ACHN (cell line): ENCODE measurements around the gene HS6ST1.

Source experiments
- DNase-seq: peaks from one replicate; pipeline ENCODE4 v3.0.0-alpha.2; 2015
- in situ Hi-C: cut with HindIII; loops from 2 replicates; pipeline ENCODE4 v1.10.0; 2017; ENCODE audit warnings: low sequenced_read_pairs, low pct_ligation_motif_present, low pct_unique_long_range_greater_than_20kb

HS6ST1 gene, protein sequence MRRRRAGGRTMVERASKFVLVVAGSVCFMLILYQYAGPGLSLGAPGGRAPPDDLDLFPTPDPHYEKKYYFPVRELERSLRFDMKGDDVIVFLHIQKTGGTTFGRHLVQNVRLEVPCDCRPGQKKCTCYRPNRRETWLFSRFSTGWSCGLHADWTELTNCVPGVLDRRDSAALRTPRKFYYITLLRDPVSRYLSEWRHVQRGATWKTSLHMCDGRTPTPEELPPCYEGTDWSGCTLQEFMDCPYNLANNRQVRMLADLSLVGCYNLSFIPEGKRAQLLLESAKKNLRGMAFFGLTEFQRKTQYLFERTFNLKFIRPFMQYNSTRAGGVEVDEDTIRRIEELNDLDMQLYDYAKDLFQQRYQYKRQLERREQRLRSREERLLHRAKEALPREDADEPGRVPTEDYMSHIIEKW

DNA sequence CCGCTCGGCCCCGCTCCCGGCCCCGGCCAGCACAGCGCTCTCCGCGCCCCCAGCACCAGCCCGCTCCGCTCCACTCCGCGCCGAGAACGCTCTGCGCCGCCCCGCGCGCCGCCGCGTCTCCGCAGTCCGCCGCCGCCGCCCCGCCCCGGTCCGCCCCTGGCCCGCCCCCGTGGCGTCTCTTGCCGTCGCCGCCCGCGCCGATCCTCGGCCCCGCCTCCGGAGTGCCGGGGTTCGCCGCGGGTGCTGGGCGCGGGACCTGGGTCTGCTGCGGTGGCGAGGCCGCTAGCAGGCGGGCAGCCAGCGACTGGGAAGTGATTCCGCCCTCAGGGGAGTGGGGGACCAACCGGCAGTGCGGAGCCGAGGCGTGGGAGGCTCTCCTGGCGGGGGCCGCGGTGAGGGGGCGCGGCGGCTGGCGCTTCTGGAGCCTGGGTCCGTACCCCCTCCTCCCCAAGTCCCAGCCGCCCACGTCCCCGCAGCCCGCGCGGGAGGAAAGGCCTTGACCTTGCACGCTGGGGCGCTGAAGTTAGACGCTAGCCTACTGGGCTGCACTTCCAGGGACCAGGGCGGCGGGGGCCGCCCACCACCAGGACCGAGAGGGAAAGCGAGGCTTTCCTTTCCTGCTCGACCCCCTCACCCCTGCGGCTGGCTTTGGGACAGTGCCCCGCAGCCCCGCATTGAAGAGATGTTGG is at the start of gene HS6ST1:
Gene HS6ST1, minus strand, starts transcription at position 93 of the 689 bp plus-strand sequence. CDS start 305 bp downstream, outside the sequence.
- in situ Hi-C loops, result no loop called here
- DNase-seq, result peak; percentile 82

DNA sequence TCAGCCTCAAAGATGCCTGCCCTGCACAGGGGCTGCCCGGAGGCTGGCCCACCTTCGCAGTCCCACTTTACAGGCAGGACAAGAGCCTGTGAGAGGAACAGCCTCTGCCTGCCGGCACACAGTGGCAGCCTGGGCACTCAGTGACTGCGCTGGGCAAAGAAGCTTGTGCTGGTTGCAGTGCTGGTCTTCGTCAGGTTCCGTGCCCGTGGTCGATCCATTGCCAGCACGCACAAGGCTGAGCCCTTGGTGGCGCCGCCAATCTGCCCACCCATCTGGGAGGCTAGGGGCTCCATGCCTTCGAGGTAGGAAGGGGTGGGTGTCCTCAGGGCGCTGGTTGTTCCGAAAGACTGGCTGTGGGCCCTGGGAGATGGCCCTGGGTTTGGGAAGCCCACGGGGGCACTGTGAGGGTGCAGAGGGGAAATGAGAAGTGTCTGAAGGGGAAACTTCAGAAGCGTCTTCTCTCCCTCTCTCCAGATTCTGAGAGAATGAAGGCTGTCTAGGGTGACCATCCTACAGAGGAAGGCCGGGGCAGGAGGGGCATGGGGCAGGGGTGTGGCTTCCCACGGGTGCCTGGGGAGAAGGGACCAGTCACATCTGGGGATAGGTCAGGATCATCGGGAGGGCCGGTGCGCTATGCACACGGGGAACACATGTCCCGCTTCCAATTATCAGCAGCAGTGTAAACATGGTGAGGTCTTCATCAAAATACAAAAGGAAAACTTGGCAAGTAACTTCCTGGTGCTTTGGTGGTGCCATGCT is 49.1 kb upstream of the HS6ST1 start:
- in situ Hi-C loops, result no loop called here
- no peak for DNase-seq

DNA sequence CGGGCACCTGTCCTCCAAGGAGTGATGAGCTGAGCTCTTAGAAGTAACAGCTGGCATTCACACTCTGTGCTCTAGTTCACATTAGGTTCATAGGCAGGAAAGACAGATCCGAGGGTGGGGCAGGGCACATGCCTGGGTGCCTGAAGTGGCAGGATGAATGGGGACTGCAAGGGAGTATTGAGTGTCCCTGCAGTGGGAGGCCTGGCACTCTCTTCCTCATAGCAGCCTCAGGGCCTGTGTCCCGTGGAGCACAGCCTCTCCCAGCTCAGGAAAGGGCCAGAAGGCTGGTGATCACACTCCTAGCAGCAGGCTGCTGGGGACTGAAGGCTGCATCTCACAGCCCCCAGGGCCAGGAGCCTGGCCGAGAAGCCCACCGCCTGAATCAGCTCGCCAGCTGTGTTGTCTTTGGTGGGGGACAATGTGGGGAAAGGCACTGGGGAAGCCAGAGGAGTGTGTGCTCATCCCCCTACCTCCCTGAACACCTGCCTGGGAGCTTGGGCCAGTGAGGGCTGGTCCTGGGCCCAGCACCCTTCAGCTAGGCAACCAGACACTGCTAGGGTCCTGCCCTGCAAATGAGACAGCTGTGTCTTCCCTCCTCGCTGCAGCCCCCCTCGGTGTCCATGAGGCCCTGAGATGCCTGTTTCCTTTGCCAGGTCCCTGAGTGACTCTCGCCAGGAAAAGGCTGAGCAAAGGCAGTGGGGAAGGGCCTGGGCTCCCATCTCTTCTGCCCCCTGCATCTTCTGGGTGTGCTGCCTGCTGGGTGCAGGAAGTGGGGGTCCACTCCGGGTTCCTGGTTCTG is 48.2 kb upstream of the HS6ST1 start:
- DNase-seq, result no peak
- in situ Hi-C loops, result no loop called here

DNA sequence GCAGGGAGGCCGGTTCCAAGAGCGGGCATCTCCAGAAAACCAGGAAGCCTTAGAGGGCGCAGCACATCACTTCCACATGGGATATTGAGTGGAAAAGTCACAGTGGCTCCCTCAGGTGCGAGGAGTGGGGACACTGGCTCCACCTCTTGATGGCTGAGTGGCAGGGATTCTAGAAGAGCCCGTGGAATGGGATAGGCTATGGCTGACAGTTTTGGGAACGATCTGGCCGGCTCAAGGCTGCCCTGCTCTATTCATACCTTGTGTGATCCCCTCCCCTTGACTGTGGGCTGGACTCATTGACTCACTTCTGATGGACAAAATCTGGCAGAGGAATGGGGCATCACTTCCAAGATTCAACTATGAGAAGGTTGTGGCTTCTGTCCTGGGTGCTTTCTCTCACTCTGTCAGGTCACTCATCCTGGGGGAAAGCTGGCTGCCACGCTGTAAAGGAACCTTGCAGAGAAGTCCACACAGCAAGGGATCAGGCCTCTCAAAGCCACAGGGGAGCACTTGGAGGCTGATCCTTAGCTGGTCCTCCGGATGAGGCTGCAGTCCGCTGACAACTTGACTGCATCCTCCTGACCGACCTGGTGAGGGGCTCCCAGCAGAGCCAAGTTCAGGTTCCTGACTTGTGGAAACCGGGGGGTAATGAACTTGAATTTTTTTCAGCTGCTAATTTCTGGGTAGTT is 46.7 kb upstream of the HS6ST1 start:
- DNase-seq, result no peak
- in situ Hi-C loops, result no loop called here

DNA sequence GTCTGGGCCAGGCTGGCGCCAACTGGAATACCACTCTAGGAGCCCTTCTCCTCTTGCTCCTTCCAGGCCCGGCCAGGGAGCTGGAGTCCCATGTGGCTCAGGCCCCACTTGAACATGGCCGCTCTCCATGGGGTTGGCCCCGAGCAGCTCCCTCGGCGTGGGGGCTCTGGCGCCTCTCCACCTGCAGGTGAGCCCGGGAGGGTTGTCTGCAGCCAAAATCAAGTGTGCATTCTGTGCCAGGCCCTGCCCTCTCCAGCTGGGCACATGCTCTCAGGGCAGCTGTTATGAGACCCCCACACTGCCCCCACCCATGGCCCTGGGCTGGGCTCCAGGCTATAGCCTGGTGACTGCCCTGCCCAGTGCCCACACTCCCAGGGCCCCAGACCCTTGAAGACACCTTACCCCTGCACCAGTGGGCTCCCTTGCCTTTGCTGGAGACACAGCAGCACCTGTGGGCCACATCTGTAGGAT is 45.8 kb upstream of the HS6ST1 start:
- in situ Hi-C loops, result no loop called here
- no peak for DNase-seq

DNA sequence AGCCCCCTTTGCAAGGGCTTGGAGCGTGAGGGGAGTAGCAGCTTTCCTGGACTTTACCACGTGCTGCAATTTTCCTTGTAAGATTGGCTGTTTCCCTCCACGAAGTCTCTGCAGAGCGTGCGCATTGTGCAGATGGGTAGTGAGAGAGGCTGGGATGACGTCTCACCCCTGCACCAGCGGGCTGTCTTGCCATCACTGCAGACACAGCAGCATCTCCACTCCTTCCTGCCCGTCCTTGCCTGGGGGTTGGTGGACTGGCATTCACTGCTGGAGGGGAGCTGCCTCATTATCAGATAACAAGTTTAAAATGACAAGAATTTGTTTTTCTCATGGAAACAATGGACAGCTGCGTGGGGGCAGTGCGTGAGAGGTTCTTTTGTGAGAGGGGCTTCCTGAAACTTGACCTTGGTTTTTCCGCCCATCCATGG is 45.3 kb upstream of the HS6ST1 start:
- in situ Hi-C loops, result no loop called here
- no peak for DNase-seq

DNA sequence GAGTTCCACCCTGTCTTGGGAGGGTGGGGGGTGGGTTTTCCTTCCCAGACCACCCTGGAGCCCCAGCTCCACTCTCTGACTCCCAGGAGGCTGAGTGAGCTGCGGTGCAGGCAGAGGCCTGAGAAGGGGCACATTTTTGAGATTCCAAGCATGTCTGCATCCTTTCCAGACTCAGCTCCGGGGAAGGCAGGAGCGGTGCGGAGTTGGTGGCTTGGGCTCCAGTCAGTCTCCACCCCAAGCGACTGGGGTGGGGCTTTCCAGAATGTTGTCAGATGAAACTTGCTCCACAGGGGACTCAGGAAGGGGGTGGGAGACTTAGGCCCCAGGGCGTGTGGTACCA is 44.2 kb upstream of the HS6ST1 start:
- DNase-seq, result peak; percentile 71
- in situ Hi-C loops, result no loop called here

DNA sequence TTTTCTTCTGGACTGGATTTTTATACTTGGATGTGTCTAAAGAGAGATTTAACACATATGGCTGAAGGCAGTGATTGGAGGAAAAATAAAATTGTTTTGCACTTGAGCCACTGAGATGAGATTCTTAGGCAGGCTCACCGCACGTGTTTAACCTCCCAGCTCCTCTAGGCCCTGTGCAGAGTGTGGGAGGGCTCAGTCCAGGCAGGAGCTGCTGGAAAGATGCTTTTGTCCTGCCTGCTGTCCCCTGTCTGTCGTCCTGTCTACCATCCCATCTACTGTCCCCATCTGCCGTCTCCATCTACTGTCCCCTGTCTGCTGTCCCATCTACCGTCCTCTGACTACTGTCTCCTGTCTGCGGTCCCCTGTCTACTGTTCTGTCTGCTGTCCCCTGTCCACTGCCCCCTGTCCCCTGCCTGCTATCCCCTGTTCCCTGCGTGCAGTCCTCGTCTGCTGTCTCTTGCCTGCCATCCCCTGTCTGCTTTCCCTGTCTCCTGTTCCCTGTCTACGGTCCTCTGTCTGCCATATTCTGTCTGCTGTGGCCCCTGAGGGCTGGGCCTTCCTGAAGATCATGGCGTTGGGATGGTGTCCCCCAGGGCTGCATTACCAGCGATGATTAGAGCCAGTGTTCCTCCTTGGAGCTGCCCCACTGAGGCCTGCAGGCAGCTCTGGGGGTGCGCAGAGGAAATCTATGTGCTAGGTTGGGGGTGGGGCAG is 43.7 kb upstream of the HS6ST1 start:
- DNase-seq, result no peak
- in situ Hi-C loops, result no loop called here

DNA sequence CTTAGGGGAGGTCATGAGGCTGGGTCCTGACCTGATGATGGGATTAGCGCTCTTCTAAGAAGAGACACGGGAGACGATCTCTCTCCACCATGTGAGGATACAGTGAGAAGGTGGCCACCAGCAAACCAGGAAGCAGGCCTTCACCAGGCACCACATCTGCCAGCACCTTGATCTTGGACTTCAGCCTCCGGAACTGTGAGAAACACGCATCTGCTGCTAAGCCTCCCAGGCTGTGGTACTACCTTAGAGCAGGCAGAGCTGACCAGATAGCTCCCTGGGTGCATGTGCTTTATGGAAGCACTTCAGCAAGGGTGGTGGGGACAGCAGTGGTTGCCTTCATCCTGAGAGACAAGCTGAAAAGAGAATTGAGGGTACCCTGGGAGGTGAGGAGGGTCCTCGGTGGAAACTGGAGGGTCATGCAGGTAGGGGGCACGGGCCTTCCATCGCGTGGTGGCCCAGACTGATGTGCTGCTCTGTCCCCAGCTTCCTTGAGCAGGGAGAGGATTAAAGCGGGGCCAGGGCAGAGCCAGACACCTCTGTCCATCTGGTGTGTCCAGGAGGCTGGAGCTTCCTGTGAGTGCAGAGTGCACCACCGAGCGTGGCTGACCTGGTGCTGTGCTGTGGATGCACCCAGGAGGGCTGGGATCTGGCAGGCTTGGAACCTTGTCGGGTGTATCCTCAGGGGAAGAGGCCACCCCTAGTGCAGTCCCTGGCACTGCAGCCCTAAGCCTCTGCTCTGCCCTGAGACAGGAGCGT is 42.9 kb upstream of the HS6ST1 start:
- DNase-seq, result no peak
- in situ Hi-C loops, result no loop called here

DNA sequence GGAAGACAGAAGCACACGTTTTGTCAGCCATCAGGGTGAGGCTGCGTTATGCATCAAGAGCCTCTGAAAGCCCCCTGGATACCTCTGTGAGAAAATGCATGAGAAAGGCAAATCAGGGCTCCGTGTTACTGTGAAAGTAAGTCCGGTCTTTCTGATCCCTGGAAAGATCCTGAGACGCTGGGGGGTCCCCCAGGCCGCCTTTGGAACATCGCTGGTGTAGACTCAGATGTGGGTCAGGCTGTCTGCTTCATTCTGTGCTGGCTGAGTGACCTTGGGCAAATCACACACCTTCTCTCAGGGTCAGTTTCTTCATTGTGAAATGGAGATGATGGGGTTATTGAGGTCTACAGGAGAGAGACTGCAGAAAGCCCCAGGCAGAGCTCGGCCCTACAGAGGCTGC is 42.0 kb upstream of the HS6ST1 start:
- in situ Hi-C loops, result no loop called here
- no peak for DNase-seq

DNA sequence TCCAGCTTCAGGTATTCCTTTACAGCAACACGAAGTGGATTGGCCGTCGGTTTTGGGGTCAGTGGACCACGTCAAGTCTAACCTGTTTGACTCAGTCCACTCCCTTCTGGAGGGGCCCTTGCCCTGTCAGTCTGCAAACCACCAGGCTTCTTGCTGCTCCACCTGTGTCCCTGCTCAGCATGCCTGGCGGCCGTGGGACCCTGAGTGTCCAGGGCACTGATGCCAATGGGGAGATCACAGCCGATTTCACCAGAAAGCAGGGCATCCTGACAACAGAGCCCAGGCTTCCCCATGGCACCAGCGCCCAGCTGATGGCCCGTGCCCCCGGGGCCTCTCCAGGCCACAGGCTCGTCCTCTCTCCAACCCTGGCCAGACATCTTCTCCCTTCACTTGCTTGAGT is 41.2 kb upstream of the HS6ST1 start:
- no peak for DNase-seq
- in situ Hi-C loops, result no loop called here

DNA sequence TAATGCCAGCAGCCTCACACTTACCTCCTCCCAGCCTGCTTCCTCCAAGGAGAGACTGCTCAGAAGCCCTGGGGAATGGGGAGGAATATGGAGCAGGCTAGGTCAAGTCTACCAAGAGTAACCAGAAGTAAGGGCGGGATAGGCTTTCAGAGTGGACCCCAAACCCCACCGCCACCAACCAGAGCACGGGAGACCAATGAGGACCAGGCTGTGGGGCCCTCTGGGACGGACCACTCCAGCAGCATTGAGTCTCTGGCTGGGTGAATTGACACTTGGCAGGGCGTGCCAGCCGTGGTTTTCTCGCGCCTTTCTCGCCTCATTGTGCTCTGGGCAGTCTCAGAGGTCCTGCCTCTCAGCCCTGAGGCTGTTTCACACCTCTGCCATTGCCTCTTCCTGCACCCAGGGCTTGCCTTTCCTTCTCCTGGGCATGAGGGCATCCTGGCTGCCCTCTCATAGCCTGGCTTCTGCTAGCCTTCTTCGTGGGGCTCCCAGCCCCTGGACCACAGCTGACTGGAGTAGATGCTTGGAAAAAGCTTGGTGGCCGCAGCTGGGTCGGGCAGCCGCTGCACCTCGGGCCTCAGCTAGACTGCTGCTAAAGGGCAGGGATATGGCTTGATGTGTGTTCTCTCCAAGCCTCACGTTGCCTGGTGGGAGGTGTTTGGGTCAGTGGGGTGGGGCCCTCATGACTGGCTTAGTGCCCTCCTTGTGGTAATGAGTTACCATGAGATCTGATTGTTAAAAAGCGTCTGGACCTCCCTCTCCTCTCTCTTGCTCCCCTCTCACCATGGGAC is 40.5 kb upstream of the HS6ST1 start:
- no peak for DNase-seq
- in situ Hi-C loops, result no loop called here

DNA sequence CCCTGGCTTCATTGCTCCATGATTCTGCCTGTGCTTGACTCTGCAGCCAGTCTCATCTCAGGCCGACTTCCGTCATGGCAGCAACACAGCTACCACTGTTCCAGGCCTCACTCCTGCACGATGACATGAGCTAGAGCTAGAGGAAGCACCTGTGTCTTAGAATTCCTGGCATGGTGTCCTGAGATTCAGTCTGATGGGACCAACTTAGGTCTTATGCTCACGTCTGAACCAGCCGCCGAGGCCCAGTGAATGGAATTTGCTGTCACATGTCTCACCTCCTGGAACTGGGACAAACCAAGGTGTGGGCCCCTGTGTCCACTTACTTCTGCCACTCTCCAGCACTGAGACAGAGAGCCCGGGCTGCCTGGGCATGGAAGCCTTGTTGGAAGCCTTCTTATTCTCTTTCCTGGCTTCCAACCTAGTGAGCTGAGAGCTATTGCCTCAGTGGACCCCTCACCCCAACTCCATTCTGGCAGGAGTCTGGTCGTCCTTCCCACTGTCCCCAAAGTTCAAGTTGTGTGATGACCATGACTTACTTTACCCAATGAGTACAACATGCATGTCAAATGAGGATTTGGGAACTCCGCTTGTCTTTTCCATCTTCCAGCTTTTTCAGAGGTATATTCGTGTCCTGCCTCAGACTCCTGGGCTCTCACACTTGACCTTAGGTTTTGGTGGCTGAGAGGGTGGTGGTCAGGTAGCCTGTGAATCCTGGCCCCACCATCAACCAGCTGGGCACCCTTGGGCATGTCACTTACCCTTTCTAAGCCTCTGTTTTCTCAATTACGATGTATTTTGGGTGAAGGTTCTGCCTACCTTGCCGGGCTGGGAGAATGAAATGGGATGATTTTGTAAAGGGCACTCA is 39.1 kb upstream of the HS6ST1 start:
- in situ Hi-C loops, result no loop called here
- DNase-seq, result no peak

DNA sequence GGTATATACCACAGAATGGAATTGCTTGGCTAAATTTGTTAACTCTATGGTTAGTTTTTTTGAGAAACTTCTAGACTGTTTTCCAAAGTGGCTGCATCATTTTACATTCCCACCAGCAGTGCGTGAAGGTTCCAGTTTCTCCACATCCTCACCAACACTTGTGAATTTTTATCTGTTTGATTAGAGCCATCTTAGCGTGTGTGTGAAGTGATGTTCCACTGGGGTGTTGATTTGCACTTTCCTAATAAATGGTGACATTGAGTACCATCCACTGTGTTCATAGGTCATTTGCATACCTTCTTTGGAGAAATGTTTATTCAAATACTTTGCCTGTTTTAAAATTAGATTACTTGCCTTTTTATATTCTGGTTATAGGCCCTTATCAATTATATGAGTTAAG is 37.5 kb upstream of the HS6ST1 start:
- in situ Hi-C loops, result no loop called here

DNA sequence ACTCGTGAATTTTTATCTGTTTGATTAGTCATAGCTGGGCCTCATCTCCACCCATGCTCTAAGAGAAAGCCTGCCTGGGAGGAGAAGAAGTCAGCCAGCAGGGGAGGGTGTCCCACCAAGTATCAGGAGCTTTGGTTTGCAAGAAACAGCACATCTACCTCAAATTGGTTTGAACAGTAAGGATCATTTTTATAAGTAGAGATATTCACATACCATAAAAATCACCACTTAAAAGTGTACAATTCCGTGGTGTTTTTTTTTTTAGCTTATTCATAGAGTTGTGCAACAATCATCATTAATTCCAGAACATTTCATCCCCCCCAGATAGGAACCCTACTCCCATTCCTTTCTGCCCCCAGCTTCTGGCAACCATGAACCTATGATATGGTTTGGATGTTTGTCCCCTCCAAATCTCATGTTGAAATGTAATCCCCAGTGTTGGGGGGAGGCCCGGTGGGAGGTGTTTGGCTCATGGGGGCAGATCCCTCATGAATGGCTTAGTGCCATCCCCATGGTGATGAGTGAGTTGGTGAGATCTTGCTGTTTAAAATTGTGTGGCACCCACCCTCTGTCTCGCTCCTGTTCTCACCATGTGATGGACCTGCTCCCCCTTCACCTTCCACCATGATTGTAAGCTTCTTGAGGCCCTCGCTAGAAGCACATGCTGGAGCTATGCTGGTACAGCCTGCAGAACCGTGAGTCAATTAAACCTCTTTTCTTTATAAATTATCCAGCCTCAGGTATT is 36.2 kb upstream of the HS6ST1 start:
- no peak for DNase-seq
- in situ Hi-C loops, result no loop called here

More for the DNA sequence above, 37.5 kb upstream of the HS6ST1 start:
- DNase-seq, result no peak
